ENCODE measurements around the gene NPAS4.

The NPAS4 gene

DNA sequence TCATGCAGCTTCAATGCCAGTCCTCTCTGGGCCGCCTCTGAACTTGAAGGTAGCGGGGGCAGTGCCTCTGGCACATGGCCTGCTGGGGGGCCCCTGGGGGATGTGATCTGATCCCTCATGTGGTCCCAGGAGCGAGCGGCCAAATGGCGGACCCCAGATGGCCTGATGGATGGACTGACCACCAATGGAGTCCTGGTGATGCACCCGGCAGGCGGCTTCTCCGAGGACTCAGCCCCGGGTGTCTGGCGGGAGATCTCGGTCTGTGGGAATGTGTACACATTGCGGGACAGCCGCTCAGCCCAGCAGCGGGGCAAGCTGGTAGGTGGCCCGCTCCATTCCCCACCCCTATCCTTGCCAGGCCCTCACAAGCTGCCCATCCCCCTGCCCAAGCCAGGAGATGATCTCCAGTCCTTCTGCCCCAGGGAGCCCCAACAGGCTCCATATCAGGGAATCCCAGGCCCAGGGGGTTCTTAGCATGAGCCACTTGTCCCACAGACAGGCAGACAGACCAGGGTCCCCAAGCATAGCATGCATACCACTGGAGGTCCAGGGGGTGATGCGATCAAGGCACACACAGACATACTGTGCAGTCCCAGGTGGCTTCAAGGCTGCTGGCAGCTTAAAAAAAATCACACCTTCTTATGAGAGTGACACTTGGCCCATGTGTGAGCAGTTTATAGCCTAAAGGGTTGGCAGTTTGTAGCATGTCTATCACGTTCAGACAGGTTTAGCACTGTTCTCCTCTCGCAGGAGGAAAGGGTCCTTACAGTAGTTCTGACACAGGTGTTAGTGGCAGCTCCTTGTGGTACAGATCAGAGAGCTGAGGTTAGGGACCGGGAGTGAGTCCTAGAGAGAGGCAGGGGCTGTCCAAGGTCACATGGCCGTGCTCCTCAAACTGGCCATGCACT lies 53.0 kb downstream of the NPAS4 start:
- Histone ChIP-seq H3K9me3 (ENCODE audit: severe bottlenecking) (no peaks in the 10 kb centered on the region), H3K27me3 (ENCODE audit: insufficient read depth, low read depth, severe bottlenecking) (no peaks in the 10 kb centered on the region), H3K27ac (no peak overlapping the region), H3K4me3 (ENCODE audit: low read depth, low read length) (no peak overlapping the region), H3K36me3 (peaks cover 63% of the 10 kb centered on the region)
- TF ChIP-seq, protein P1, sequence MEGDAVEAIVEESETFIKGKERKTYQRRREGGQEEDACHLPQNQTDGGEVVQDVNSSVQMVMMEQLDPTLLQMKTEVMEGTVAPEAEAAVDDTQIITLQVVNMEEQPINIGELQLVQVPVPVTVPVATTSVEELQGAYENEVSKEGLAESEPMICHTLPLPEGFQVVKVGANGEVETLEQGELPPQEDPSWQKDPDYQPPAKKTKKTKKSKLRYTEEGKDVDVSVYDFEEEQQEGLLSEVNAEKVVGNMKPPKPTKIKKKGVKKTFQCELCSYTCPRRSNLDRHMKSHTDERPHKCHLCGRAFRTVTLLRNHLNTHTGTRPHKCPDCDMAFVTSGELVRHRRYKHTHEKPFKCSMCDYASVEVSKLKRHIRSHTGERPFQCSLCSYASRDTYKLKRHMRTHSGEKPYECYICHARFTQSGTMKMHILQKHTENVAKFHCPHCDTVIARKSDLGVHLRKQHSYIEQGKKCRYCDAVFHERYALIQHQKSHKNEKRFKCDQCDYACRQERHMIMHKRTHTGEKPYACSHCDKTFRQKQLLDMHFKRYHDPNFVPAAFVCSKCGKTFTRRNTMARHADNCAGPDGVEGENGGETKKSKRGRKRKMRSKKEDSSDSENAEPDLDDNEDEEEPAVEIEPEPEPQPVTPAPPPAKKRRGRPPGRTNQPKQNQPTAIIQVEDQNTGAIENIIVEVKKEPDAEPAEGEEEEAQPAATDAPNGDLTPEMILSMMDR (IDR thresholded peaks at IDR 0.05; ENCODE audit: low read depth, low read length) = no peak
- DNase-seq = no peak

DNA sequence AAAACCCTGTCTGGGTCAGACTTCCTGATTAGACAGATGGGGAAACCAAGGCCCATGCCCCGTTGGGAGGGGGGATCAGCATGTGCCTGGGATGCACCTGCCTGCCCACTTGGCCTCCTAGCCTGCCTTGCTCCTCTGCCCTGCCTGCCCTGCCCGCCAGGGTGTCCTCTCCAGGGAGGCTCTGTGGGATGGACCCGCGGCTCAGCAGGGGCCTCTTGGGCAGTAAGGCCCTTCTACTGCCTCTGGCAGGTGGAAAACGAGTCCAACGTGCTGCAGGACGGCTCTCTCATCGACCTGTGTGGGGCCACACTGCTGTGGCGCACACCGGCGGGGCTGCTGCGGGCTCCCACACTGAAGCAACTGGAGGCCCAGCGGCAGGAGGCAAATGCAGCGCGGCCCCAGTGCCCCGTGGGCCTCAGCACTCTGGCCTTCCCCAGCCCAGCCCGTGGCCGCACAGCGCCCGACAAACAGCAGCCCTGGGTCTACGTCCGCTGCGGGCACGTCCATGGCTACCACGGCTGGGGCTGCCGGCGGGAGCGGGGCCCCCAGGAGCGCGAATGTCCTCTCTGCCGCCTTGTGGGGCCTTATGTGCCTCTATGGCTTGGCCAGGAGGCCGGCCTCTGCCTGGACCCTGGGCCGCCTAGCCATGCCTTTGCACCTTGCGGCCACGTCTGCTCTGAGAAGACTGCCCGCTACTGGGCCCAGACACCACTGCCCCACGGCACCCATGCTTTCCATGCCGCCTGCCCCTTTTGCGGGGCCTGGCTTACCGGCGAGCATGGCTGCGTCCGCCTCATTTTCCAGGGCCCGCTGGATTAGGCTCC lies 54.7 kb downstream of the NPAS4 start:
- no peaks in the 10 kb centered on the region for H3K9me3 ChIP-seq (ENCODE audit: severe bottlenecking)
- no peaks in the 10 kb centered on the region for H3K27me3 ChIP-seq (ENCODE audit: insufficient read depth, low read depth, severe bottlenecking)
- no peak for DNase-seq
- TF ChIP-seq, protein P1 (IDR thresholded peaks at IDR 0.05; ENCODE audit: low read depth, low read length) = no peak
- no peak overlapping the region for H3K4me3 ChIP-seq (ENCODE audit: low read depth, low read length)
- H3K27ac ChIP-seq = no peak overlapping the region
- peaks cover 51% of the 10 kb centered on the region for H3K36me3 ChIP-seq
